Glomerular visceral epithelial cell (primary cell): ENCODE results near the gene MRPS27.
"Not testable (repeated sequence)": the region's sequence is repeated elsewhere in the genome, so short reads cannot be mapped to it uniquely, and the experiment has no call there.

Experiments
- DNase-seq: peaks from one replicate; pipeline ENCODE4 v3.0.0-alpha.2; 2016; ENCODE audit errors: extremely low spot score

Gene MRPS27

GRCh38 chr5:72171181-72171580 is 148.9 kb downstream of the MRPS27 start:
- not testable (repeated sequence) for DNase-seq

GRCh38 chr5:72170101-72170500 is 149.9 kb downstream of the MRPS27 start:
- DNase-seq: no peak
